Activated T-cell treated with anti-CD3 and anti-CD28 coated beads for 48 hours (primary cell): ENCODE data around the gene CD58.

ENCODE experiments used
- DNase-seq: peaks from one replicate; pipeline ENCODE4 v3.0.0-alpha.2; 2020; ENCODE audit warnings: low read depth

CD58 gene

DNA sequence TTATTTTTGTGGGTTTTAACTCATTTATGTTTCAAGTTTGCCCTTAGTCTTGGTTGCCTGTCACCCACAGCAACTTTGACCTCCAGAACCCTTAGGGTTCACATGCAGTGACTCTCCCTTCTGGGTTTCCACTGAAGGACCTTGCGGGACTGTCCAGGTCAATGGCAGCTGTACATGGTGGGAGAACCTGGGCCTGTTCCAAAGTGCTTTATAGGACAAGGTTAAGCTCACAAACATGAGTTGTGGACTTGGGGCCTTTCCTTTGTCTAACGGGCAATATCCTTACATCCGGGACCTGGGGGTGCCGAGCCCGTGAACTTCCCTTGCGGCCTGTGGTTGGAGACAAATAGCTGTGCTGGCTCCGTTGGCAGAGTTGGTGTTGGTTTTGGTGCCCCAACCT is 77.8 kb downstream of the CD58 start:
- no peak for DNase-seq

DNA sequence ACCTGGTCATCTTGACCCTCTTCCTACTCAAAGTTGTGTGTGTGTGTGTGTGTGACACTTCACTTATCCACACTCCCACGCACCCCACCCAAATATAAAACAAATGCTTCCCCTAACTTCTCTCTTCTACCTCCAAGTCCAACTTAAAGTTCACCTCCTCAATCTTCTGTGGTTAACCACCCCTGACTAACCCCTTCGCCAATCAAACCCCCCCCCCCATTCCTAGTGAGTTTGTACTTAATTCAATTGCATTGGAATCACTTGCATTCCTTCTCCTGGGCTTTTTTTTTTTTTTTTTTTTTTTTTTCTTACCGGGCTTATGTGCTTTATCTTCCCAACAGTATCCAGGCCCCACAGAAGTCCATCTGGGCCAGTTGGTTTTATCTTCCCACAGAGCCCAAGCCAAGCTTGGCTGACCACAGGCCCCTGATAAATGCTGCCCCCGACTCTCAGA is 78.4 kb downstream of the CD58 start:
- DNase-seq, result no peak

DNA sequence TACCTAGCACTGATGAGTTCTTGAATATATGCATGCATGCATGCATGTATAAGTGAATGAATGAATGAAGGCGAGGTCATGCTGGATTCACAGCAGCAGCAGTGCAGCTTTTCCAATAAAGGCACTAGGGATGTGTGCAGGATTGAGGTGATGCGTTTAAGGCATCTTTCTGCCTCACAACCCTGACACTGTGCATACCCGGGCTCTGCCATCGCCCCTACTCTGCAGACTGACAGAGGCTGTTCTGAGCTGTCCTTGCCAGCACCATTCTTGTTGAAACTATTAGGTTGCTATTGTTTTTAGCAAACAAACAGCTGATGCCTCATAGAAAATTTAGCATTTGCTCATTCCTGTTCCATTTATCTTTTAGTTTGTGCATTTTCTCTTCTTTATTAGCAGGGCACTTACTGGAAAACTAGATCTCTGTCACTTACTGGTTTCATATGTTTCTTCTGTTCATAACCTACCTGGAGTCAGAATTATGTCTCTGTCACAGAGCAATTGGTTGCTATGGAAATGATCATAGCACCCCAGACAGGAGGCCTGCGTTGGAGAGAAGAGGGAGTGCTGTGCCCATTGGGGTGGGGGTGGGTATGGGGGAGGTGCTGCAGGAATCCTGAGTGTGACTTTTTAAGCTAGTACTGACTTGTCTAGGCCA is 79.0 kb downstream of the CD58 start:
- DNase-seq, result no peak

DNA sequence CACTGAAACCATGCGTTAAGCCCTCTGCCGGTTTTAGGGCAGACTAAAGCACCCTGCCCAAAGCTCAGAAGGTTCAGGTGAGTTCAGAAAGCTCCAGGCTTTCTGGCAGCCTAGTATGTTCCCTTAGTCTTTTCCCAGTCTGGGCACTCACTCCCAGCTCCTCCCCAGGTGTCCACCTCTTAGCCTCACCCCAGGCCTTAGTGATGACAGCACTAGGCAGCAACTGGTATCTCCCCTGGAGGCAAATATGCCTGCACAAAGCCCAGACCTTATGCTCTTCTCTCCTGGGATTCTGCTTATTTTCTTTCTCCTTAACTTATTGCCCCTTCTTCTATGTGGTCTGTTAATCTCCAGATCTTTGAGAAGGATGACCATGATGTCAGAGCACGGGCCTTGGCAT is 80.2 kb downstream of the CD58 start:
- no peak for DNase-seq

DNA sequence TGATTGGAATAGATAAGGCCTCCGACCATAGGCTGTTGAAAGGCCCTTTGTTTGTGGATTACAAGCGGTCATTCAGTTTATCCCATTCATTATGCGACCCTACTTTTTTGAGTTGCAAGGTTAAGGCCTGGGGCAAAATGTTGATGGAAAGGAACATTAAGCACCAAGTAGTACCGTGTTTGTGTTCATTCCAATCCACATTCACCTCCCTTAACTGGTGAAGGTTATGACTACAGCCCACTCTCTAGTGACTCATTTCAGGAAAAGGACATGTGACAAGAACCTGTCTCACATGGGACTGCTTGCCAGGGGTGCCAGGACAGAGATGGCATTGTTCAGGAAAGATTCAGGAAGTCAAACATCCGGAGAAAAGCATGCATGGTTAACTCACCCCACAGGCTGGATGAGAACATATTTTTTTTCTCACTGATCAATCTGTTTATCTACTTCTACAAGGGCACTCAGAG is 81.6 kb downstream of the CD58 start:
- DNase-seq, result no peak

DNA sequence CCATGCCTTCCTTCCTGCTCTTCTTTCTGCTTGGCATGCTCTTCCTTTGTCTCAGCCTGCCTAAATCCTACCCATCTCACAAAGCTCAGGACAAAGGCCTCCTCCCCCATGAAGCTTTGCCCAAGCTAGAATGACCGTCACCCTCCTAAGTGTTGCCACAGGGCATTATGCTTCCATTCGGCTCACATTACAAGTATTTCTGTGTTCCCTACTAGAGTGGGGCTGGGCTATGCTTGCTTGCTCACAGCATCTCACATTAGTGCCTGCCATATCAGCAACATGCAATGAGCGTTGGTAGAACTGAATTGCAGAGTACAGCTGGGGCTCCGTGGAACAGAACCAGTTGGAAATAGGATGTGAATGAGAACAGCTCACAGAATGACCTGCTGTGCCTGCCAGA is 82.8 kb downstream of the CD58 start:
- no peak for DNase-seq

DNA sequence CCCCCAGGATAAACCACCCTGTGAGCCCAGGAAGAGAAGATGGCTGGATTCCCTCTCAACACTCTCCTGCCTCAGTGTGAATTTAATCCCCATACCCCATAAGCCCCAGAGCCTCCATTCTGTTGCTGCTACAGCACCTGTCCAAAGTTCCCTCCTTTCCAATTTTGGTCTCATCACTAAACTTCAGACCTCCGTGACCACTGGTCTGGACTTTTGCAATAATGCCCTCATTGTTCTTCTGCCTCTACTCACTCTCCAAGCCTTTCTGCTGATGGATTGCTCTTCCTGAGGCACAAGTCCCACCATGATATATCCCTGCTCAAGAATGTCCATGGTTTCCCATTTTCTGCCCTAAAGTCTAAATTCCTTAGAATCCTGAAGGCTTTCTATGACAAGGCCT is 83.2 kb downstream of the CD58 start:
- DNase-seq, result no peak

DNA sequence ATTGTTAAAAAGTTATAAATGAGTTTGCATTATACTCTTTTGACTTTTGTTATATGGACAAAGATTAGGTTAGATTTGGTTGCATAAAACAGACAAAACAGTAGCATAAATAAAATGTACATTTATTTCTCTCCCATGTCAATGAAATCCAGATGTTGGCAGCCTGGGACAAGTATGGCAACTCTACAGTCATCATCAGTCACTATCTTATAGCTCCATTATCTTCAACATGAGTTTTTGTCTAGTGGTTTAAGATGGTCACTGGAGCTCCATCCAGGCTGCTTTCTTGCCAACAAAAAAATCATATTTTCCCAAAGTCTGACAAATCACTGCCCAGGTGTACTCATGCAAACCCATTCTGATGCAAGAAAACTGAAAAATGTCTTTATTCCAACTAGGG is 83.8 kb downstream of the CD58 start:
- DNase-seq, result no peak

DNA sequence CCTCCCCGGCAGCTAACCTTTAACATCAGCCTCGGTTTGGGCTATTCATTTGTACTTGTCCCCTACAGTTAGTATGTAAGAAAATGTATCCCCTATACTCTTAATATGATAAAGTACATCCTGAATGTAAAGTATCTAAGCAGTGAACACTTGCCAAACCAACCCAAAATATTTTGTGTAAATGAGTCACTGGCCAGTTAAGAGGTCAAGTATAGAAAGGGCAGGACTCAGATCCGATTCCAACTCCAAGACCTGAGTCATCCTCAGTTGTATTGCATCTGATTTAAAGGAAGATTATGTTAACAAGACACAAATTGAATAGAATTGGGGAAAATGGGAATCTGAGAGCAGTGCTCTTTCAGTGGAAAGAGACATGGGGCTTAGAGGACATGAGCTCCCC is 84.4 kb downstream of the CD58 start:
- DNase-seq, result no peak

DNA sequence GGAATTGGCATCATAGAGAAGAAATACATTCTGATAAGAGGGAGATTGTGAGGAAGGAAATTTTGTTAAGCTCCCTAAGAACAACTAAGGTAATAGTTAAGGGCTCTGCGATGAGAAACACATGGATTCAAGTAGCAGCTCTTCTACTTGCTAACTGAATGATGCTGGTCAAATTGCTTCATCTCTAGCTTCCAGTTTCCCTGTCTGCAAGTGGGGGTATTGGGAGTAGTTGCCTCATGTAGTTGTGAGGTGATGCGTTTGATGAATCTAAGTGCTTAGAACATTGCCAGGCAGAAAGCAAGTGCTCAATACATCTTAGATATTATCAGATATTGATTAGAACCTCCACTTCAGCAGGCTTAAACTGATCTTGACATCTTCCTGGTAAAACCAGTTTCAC is 84.8 kb downstream of the CD58 start:
- DNase-seq, result no peak

DNA sequence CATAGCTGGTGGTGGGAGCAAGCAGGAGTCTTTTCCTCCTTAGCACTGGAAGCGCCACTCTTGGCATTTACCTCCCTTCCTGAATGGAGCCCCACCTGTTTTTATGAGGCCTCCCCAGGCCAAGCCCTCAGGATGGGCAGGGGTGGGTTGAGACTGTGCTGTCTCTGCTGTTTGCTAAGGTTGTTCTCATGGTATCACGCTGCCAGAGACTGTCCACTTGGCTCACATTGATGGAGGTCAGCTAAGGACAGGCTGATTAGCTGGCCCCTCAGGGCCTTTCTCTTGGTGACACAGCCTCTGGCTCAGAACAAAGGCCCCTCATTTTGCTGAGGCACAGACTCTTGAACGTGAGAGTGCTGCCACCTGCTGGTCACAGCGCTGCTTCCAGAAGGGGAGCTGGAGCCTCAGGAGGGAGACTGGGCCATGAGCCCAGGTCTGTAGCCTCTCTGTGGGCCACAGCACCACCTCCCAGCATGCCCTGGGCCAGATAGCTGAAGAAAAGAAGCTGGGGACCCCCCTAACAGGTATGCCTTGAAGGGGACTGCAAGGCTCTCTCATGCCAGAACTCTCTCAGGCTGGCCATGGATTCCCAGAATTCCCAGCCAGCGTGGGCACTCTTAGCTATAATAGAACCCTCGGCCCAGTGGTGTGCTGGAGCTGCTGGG is 85.6 kb downstream of the CD58 start:
- DNase-seq, result peak; percentile 77

DNA sequence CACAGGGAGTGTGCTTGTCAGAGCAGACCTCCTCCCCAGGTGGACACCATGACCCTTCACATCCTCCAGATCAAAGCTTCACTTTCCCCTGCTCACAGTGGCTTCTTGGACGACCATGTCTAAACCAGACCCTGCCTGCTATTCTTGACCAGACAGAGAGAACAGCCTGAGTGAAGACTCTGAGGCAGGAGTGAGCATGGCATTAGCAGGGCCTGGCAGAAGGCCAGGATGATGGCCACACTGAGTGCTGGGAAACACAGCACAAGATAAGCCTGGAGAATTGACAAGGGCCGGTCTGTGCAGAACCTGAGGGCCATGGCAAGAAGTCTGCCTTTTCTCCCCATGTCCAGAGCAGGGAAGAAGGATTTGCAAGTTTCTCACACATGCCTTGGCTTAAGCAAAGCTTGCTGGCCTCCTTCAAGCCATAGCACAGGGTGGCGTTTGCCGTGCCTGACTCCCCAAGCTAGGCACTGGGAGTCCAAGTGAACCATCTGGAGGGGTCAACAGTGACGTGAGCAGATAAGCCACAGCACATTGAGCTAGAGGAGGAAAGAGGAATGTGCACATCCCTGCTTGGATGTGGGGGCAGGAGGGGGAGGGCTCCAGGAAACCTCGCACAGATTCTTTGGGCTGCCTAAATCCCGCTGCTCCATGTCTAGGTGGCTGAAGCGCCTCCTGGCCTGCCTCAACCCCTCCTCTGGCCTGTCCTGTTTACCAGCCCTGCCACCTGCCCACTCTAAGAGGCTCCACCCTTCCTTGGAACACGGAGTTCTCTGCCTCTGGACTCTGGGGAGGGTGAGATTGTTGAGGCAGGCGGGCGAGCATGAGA is 87.1 kb downstream of the CD58 start:
- DNase-seq, result no peak

DNA sequence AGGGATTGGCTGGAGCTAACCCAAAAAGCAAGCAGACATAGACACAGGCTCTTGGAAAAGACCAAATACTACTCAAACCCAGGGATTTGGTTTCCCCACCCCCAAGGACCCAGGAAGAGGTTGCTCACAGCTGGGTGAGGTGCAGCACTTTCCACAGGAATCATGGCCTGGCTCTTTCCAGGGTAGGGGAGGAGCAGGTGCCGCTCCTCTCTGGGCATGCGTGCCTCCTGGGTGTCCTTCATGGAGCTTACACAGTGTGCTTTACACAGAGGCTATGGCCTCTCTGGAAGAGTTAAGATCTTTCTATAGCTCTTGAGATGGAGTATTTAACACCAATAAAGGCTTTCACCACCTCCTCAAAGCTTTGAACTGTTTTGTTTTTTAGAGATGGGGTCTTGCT is 88.3 kb downstream of the CD58 start:
- no peak for DNase-seq

DNA sequence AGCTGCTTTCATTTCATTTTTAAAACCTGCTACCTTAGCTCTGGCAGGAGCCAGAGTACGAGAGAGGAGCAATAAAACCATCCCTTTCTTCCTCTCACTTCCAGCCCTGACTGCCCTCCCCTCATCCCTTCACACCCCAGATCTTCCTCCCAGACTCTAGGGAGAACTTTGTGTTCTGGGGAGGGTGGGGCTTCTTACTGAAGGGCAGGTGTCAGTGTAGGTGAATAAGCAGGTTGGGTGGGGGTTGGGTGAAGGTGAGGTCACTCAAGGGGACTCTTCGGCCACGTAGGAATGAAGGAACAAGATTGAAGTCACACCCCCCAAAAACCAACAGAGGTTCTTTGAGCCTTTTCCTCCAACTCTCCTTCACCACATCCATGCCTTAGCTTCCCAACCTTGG is 88.9 kb downstream of the CD58 start:
- no peak for DNase-seq

DNA sequence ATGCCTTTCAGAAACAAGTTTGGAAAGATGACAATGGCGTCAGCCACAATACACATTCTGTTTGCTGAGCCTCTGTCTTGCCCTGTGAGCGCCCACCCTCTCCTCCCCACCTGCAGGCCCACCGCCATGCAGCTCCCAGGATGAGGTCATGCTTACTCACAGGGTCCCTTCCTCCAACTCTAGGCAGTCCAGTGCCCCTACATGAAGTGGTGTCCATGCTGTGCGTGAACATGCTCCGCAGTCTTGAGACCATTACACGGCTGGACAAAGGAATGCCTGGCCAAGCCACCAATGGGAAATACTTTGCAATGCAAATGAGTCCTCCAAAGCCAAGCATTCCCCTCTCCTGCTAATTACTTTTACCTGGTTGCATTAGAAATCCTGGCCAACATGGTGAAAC is 92.2 kb downstream of the CD58 start:
- DNase-seq, result no peak

DNA sequence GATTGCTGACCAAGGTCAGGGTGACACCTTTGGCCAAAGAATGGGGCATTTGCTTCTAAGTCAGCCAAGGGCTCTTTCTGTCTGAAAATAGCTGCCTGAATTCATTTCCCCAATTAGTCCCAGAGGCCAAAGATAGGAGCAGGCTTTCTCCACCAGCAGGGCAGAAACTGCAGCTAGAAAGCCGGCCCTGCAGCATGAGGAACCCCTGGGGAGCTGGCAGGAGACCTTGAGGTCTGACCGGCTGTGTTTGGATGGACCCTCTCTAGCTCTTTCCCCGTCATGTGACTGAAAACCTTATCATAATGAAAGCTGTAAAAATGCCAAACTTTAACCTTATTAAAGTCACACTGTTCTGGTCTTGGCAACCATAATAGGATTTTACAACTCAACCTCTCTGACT is 93.4 kb downstream of the CD58 start:
- no peak for DNase-seq

DNA sequence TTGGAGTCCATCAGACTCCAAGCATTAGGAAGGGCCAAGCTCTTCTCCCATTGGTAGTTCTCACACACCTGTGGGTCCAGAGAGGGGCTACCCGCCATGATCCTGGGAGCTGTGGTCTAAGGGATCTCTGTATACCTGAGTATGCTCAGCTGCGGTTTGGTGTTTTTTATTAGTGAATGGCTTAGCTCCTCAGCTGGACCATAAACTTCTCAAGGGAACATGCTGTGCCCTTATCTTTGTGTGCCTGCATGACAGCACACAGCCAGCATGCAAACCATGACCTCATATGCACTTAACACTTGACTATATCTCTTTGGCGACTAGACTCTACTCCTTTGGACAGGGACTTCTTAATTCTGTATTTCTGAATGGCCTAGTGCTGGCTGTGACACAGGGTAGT is 94.5 kb downstream of the CD58 start:
- no peak for DNase-seq

DNA sequence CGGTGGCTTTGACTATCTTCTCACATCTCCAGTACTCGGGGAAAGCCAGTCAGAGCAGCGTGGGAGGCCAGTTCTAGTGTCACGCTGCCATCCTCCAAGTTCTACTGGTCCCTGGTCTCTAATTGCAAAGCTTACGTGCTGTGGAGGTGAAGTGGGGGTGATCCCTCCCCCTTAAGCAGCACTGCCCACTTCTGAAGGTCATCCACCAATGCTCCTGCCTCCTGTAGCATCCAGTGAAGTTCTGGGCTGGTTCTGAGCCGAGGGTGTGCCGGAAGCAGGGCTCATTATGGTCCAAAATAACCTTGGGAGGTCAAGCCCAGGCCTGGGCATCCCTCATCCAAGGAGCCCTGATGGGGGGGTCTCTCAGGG is 95.0 kb downstream of the CD58 start:
- DNase-seq, result no peak

DNA sequence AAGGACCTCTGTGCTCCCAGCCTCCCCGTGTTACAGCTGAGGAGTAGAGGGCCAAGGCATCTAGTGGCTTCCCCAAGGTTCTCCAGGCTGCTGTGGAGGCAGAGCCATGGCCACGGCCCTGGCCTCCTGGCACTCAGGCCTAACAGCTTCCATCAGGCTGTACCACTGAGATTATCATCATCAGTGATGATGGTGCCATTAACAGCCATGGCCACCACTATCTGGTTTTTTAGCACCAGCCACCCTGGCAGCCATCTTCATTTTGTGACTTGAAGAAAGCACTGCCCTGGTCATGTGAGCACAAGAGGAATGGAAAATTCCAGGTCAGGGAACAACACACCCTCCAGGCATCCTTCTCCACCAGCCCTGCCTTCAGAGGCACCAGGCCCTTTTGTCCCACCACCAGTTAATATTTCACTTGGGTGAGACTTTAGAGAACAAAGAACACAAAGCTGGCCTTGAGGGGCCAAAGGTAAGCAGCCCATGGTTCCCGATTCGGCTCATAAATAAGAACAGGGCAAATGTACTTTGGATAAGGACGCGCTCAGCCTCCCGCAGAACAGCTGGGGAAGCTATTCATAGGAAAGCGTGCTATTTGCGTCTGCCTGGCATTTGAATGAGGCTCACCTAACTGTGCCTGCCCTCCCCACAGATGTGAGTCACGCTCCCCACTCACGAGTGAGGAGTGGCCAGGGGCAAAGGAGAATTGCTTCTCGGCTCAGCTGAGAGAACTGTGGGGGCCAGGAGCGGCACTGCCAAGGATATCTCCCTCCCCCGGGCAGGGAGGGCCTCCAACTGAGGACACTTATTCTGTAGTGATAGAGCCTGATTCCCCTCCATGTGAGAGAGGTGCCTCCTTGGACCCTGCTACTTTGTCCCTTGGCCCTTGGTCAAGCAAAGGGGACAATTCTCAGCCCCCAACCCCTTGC is 95.6 kb downstream of the CD58 start:
- DNase-seq, result no peak

DNA sequence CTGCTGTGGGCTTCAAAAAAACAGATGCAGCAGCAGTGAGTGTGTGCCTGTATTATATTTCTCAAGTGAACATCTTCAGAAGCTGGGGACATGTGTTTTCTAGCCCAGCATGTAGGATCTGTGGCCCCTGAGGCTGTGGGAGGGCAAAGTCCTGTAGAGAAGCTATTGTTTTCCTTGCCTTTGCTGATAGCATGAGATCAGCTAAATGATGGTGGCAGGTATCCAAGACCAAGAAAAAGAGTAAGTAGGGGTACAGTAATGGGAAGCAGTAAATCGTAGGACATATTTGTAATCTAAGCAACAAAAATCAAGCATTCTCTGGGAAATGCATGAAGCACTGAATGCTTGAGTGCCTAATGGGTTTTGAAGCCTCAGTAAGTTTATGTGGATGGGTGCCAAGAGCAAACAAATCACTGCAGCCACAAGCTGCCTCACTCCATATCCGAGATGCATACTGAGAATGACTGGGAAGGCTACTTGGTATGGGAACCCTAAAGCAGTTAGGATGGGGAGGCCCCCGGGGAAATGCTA is 98.3 kb downstream of the CD58 start:
- no peak for DNase-seq

DNA sequence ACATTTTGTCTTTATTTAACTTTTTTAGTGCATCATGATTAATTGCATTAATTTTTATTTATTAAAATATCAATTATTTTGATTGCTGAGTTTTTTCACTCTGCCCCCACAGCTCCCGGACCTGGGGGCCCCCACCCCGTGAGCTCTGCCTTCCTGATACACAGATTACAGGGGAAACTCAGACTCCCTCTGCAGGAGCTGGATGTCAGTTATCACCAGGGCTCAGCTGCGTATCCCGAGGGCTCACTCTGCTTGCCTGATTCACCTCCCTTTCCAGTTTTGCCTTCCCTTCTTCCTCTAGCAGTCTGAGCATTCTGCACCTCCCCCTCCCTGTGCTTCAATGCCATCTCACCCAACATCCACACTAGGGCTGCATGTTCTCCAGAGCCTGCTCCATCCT is 99.6 kb downstream of the CD58 start:
- no peak for DNase-seq

DNA sequence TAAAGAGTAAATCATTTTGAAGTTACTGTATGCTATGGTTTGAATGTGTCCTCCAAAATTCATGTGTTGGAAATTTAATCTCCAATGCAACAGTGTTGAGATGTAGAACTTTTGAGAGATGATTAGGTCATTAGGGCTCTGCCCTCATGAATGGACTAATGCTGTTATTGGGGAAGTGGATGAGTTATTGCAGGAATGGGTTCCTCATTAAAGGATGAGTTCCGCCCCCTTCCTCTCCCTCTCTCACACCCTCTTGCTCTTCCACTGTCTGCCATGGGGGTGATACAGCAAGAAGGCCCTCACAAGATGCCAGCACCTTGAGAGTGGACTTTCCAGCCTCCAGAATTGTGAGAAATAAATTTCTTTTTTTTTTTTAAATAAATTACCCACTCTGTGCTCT is 100.2 kb downstream of the CD58 start:
- no peak for DNase-seq
